Upper lobe of right lung (tissue), 1 donor: ENCODE results near the gene TPR. TPM values are rescaled to one million over a fixed set of nuclear protein-coding genes. Genes with fewer than 3 reads are reported as not detected.

ENCODE experiments used
- ATAC-seq: fragments of 200-7000 bp; cut with Tn5 transposase; one replicate; pipeline ENCODE4 v1.9.1; 2020; ENCODE audit warnings: mild to moderate bottlenecking, moderate library complexity
- DNase-seq: peaks from one replicate; pipeline ENCODE4 v3.0.0-alpha.2; 2020
- H3K27ac ChIP-seq: fragments of 200-600 bp; one replicate; pipeline ENCODE4 v1.8.0; 2022
- H3K27me3 ChIP-seq: fragments of 200-600 bp; one replicate; pipeline ENCODE4 v1.8.0; 2022; ENCODE audit warnings: mild to moderate bottlenecking
- H3K36me3 ChIP-seq: fragments of 200-600 bp; one replicate; pipeline ENCODE4 v1.8.0; 2022
- H3K4me1 ChIP-seq: fragments of 200-600 bp; one replicate; pipeline ENCODE4 v1.8.0; 2022
- H3K4me3 ChIP-seq: fragments of 200-600 bp; one replicate; pipeline ENCODE4 v1.8.0; 2022; ENCODE audit warnings: mild to moderate bottlenecking
- H3K9me3 ChIP-seq: fragments of 200-600 bp; one replicate; pipeline ENCODE4 v1.8.0; 2022
- intact Hi-C: fragments of 100-400 bp; cut with DNase I; formaldehyde crosslinking; loops from one replicate; pipeline ENCODE4 v1.11.0; 2022
- total RNA-seq: library from RNA; stranded (reverse); fragmentation: NEBNext Ultra II Directional; extraction: Animal tissue kit (Norgen Biotek cat#: 25700); gene quantifications from one replicate; pipeline ENCODE4 v1.2.1, GENCODE V29; 2021
- TF ChIP-seq, protein P1 (sequence below): fragments of 200-600 bp; IDR thresholded peaks from one replicate; pipeline ENCODE4 v1.8.0; 2022; ENCODE audit warnings: antibody characterized with exemption
- donor health status: DM: no; HTN: yes; CAD: no; lungs with severe emphysema.

TPR gene
- total RNA-seq, 1 donor from 2014 or later: 83.4 TPM

DNA sequence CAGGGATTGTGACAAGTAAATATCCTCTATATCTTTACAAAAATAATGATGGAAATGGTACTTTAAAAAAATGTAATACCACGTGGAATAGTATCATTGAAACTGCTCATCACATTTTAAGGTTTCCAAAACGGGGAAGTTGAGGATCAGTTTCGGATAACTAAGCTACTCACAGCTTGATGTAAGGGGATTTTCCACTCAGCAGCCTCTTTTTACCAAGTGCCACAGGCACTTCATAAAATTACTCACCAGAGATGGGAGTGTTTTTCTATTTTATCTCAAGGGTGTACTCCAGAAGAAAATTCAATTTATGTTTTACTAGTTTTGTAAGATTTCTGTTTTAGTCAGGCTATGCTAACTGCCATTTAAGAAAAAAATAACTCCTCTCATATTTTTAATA lies 91.7 kb downstream of the TPR start:
- Histone ChIP-seq H3K27ac (no peak overlapping the region), H3K4me3 (no peak overlapping the region), H3K9me3 (no peaks in the 10 kb centered on the region), H3K4me1 (no peaks in the 10 kb centered on the region), H3K36me3 (no peaks in the 10 kb centered on the region), H3K27me3 (no peaks in the 10 kb centered on the region)
- intact Hi-C loops: no loop called here
- ATAC-seq (no peak), DNase-seq (no peak)
- TF ChIP-seq, protein P1, sequence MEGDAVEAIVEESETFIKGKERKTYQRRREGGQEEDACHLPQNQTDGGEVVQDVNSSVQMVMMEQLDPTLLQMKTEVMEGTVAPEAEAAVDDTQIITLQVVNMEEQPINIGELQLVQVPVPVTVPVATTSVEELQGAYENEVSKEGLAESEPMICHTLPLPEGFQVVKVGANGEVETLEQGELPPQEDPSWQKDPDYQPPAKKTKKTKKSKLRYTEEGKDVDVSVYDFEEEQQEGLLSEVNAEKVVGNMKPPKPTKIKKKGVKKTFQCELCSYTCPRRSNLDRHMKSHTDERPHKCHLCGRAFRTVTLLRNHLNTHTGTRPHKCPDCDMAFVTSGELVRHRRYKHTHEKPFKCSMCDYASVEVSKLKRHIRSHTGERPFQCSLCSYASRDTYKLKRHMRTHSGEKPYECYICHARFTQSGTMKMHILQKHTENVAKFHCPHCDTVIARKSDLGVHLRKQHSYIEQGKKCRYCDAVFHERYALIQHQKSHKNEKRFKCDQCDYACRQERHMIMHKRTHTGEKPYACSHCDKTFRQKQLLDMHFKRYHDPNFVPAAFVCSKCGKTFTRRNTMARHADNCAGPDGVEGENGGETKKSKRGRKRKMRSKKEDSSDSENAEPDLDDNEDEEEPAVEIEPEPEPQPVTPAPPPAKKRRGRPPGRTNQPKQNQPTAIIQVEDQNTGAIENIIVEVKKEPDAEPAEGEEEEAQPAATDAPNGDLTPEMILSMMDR: no peak

DNA sequence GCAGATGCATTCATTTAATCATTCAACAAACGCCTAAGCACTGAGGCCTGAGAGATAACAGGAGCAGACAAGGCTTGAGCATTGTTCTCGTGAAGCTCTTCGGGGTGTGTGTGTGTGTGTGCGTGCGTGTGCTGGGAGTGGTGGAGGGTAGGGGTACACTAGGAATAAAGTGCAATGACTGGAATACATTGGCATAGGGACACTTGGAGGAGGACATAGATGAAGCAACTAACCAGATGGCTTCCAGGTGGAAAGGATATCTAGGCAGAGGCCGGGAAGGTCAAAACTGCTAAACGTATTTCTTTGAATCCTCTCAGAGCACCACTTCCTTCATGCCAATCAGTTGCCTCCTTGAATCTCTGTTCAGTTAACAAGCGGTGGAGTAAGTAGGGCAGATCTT lies 92.6 kb downstream of the TPR start:
- no peak overlapping the region for H3K27ac ChIP-seq
- intact Hi-C loops: no loop called here
- DNase-seq (no peak), ATAC-seq (no peak)
- no peaks in the 10 kb centered on the region for H3K9me3 ChIP-seq
- H3K27me3 ChIP-seq: no peaks in the 10 kb centered on the region
- no peak overlapping the region for H3K4me3 ChIP-seq
- no peaks in the 10 kb centered on the region for H3K4me1 ChIP-seq
- H3K36me3 ChIP-seq: no peaks in the 10 kb centered on the region
- TF ChIP-seq, protein P1: no peak

DNA sequence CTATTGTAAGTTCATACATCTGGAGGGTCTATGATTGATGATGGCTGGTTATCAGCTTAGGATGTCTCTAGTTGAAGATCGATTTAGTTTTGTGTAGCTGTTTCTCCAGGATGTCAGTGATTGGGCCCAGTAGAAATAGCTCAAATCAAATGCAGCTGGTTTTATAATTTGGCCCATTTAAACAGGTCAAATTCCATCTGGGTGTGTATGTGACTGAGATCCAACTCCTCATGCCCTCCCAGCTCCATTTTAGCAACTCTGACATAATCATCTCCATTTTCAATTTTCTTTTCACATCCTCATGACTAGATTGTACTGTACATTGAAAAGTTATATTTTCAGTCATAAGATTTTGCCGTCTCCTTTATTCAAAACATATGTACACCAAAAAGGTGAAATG lies 99.2 kb downstream of the TPR start:
- Histone ChIP-seq H3K9me3 (no peaks in the 10 kb centered on the region), H3K4me3 (no peak overlapping the region), H3K27me3 (no peaks in the 10 kb centered on the region), H3K36me3 (no peaks in the 10 kb centered on the region), H3K27ac (no peak overlapping the region), H3K4me1 (no peaks in the 10 kb centered on the region)
- intact Hi-C loops: no loop called here
- TF ChIP-seq, protein P1: no peak
- no peak for ATAC-seq
- no peak for DNase-seq

DNA sequence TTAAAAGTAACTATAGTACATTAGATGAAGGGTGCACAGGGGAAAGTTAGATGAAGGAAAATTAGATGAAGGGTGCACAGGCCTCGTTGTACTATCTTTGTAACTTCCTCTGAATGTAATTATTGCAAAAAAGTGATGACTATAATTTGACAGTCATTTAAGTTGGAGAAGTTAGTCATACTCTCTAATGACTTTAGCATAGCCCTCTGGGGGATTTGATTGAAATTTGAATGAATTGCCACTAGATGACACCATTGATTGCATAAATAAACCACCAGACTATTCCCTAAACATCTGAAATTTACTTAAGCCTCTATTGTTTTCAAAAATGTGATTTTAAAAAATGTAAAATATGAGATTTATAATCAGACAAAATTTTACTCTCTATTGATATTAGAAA lies 102.6 kb downstream of the TPR start:
- TF ChIP-seq, protein P1: no peak
- Histone ChIP-seq H3K27me3 (no peaks in the 10 kb centered on the region), H3K9me3 (no peaks in the 10 kb centered on the region), H3K27ac (no peak overlapping the region), H3K4me3 (no peak overlapping the region), H3K36me3 (no peaks in the 10 kb centered on the region), H3K4me1 (no peaks in the 10 kb centered on the region)
- no peak for DNase-seq
- intact Hi-C loops: no loop called here
- ATAC-seq: no peak

DNA sequence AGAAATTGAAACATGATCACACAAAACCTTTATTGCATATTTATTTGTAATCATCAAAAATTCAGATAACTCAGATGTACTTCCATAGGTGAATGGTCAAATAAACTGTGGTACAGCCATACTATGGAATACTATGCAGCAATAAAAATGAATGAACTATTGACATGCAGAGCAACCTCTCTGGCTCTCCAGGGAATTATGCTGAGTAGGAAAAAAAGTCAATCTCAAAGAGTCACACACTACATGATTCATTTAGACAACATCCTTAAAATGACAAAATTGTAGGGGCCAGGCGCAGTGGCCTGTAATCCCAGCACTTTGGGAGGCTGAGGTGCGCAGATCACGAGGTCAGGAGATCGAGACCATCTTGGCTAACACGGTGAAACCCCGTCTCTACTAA lies 104.0 kb downstream of the TPR start:
- TF ChIP-seq, protein P1: no peak
- H3K4me1 ChIP-seq: no peaks in the 10 kb centered on the region
- DNase-seq: no peak
- no peak overlapping the region for H3K27ac ChIP-seq
- no peaks in the 10 kb centered on the region for H3K36me3 ChIP-seq
- intact Hi-C loops: no loop called here
- H3K4me3 ChIP-seq: no peak overlapping the region
- H3K27me3 ChIP-seq: no peaks in the 10 kb centered on the region
- H3K9me3 ChIP-seq: no peaks in the 10 kb centered on the region
- ATAC-seq: no peak

Other genes starting within 250 kb of the TPR start
- gene PRG4, start 79.0 kb downstream of the TPR start, total RNA-seq: 47.8 TPM
- 21.6 TPM for gene ODR4, start 585 bp upstream of the TPR start, total RNA-seq
- not detected for gene PDC, start 85.9 kb upstream of the TPR start, total RNA-seq